ENCODE results near the gene SARDH.

The SARDH gene

DNA sequence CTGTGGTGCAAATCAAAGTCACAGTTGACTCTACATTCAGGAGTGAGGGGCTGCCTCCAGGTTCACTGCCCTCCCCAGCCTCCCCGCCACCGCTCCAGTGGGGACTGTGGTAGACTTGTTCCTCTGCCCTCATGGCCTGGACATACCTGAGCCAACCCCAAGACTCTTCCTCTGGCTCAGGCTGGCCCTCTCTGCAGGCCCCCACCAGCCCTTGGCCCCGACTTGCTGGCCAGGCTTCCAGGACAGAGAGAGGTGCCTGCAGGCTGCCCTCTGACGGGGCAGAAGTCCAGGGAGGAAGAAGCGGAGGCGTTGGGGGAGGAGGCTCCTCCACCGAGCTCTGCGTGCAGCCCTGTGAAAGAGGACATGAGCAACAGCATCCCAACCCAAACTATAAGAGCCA, 2.8 kb upstream of the SARDH start:
- Histone ChIP-seq H3K4me1 (ENCODE audit: control insufficient read depth in 1 of 2, insufficient read depth in 2 of 2, low read length in 2 of 2) (peaks cover 18 to 25% of the 10 kb centered on the region in 2 donors), H3K4me3 (ENCODE audit: low read depth in 1 of 2, low read length in 2 of 2) (no peak overlapping the region), H3K27ac (ENCODE audit: low read depth, low read length) (no peak overlapping the region), H3K27me3 (ENCODE audit: control insufficient read depth in 1 of 2, insufficient read depth in 2 of 2, low read length in 2 of 2) (peaks cover 0 to 3% of the 10 kb centered on the region in 2 donors), H3K9me3 (ENCODE audit: control insufficient read depth in 1 of 2, low read length in 2 of 2) (no peaks in the 10 kb centered on the region), H3K36me3 (ENCODE audit: control insufficient read depth in 1 of 2, insufficient read depth in 2 of 2, low read length in 2 of 2) (no peaks in the 10 kb centered on the region), H3K9ac (ENCODE audit: low read depth in 1 of 2, low read length in 2 of 2) (no peak overlapping the region)

DNA sequence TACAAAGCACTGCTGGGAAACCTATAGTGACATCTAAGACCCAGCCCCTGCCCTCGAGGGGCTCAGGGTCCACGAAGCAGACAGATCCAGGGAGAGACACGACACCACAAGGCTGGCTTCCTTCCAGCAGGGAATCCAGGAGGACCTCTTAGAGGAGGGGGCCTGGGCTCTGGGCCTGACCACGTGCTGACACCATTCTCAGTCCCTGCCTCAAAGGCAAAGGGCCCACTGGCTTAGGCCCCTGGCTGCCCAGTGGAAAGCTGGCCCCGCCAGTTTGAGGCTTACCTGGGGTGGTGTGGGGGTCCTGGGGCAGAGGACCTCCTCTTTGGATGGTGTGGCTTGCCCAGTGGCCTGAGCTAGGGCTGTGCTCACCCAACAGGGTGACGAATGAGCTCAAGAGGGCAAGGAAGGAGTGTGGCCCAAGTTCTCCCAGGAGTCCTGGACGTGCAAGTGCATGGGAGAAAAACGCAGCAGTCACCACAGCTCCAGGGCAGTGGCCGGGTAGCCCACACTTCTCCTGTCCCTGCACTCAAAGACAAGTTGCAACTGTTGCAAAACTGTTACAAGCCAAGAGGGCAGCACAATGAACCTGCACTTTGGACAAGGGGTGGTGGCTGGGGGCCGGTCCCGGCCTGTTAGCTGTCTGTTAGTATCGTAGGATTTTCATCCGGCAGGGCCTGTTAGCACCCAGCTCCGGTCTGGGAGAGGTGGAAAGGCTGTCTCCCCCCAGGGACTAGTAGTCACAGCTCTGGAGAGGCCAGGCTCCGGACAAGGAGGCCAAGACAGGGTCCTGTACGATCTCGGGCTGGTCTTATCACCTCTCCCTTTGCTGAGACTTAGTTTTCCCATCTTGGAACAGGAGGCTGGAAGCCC, 1.5 kb upstream of the SARDH start:
- Histone ChIP-seq H3K4me1 (ENCODE audit: control insufficient read depth in 1 of 2, insufficient read depth in 2 of 2, low read length in 2 of 2) (peaks cover 18 to 25% of the 10 kb centered on the region in 2 donors), H3K36me3 (ENCODE audit: control insufficient read depth in 1 of 2, insufficient read depth in 2 of 2, low read length in 2 of 2) (no peaks in the 10 kb centered on the region), H3K27me3 (ENCODE audit: control insufficient read depth in 1 of 2, insufficient read depth in 2 of 2, low read length in 2 of 2) (peaks cover 0 to 3% of the 10 kb centered on the region in 2 donors), H3K27ac (ENCODE audit: low read depth, low read length) (no peak overlapping the region), H3K4me3 (ENCODE audit: low read depth in 1 of 2, low read length in 2 of 2) (no peak overlapping the region), H3K9ac (ENCODE audit: low read depth in 1 of 2, low read length in 2 of 2) (no peak overlapping the region), H3K9me3 (ENCODE audit: control insufficient read depth in 1 of 2, low read length in 2 of 2) (no peaks in the 10 kb centered on the region)

DNA sequence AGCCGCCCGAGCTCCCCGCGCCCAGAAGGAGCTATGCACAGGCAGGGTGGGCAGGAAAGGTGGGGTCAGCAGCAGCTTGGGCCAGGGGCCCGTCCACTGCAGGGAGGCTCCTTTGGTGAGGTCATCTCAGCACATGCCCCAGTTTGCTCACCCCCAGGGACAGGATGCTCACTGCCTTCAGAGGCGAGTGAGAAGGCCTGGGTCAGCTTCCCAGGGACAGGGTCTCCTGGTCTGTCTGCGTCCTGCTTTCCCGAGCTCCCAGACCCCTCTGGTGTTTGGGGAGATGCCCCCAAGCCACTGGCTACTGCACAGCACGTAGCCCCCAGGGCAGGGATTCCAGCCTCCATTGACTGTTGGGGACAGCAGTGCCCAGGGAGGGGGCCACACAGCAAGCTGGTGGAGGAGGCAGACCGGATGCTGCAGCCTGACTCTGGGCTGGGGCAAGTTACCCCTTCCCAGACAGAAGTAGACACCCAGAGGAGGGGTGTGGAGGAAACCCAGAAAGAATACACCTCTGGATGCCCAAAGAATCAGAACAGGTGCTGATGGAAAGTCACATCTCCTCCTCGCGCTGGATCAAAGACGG, 581 bp upstream of the SARDH start:
- H3K4me3 ChIP-seq (ENCODE audit: low read depth in 1 of 2, low read length in 2 of 2) = peak overlapping the region; percentile 62 to 65
- peaks cover 0 to 3% of the 10 kb centered on the region in 2 donors for H3K27me3 ChIP-seq (ENCODE audit: control insufficient read depth in 1 of 2, insufficient read depth in 2 of 2, low read length in 2 of 2)
- no peak overlapping the region for H3K27ac ChIP-seq (ENCODE audit: low read depth, low read length)
- H3K4me1 ChIP-seq (ENCODE audit: control insufficient read depth in 1 of 2, insufficient read depth in 2 of 2, low read length in 2 of 2) = peaks cover 18 to 25% of the 10 kb centered on the region in 2 donors
- H3K9ac ChIP-seq (ENCODE audit: low read depth in 1 of 2, low read length in 2 of 2) = peak overlapping the region in 1 of 2 donors; percentile 25
- H3K36me3 ChIP-seq (ENCODE audit: control insufficient read depth in 1 of 2, insufficient read depth in 2 of 2, low read length in 2 of 2) = no peaks in the 10 kb centered on the region
- H3K9me3 ChIP-seq (ENCODE audit: control insufficient read depth in 1 of 2, low read length in 2 of 2) = no peaks in the 10 kb centered on the region

DNA sequence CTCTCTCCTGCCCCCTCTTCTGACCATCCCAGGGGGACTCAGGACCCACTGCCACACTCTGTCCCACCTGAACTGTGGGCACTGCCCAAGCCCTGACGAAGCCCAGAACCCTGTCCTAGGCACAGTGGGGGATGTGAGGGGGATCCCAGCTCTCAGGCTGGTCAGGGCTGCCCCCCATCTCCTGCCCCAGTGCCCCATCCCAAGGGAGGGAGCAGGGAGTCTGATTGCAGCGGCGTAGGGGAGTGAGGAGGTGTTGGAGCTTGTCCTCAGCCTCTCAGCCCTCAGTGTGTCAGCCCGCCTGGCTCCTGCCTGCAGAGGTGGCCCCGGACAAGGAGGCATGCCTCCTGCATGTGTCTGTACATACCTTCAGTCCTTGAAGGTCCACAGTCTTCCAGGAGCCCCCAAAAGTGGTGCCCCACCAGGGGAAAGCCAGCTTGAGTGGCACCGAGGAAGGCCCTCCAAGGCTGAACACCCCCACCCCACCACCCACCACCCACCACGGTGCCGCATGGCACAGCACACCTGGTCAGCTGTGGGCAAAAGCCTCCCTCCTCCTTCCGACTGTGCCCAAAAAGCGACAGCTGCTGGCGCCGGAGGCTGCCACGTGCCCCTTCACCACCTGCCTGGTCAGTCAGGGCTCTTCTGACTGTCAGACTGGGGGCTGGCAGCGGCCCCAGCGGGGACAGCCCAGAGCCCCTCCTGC, 930 bp downstream of the SARDH start:
- Histone ChIP-seq H3K27me3 (ENCODE audit: control insufficient read depth in 1 of 2, insufficient read depth in 2 of 2, low read length in 2 of 2) (peaks cover 0 to 3% of the 10 kb centered on the region in 2 donors), H3K9me3 (ENCODE audit: control insufficient read depth in 1 of 2, low read length in 2 of 2) (no peaks in the 10 kb centered on the region), H3K4me3 (ENCODE audit: low read depth in 1 of 2, low read length in 2 of 2) (peak overlapping the region; percentile 62 to 65), H3K4me1 (ENCODE audit: control insufficient read depth in 1 of 2, insufficient read depth in 2 of 2, low read length in 2 of 2) (peaks cover 18 to 25% of the 10 kb centered on the region in 2 donors), H3K36me3 (ENCODE audit: control insufficient read depth in 1 of 2, insufficient read depth in 2 of 2, low read length in 2 of 2) (no peaks in the 10 kb centered on the region), H3K27ac (ENCODE audit: low read depth, low read length) (no peak overlapping the region), H3K9ac (ENCODE audit: low read depth in 1 of 2, low read length in 2 of 2) (peak overlapping the region in 1 of 2 donors; percentile 47)

DNA sequence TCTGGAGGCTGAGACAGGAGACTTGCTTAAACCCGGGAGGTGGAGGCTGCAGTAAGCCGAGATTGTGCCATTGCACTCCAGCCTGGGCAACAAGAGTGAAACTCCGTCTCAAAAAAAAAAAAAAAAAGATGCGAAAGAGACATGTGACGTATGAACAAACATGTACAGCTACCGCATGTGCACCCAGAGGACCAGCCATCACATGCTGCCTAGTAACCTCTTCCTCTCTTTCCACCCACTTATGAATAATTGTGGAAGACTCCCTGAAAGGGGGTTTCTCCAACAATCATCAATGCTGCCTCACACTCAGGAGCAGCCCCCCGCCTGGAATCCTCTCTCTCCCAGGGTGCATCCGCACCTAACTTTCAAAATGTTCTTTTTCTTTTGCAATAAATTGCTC, 2.2 kb downstream of the SARDH start:
- no peak overlapping the region for H3K4me3 ChIP-seq (ENCODE audit: low read depth in 1 of 2, low read length in 2 of 2)
- H3K36me3 ChIP-seq (ENCODE audit: control insufficient read depth in 1 of 2, insufficient read depth in 2 of 2, low read length in 2 of 2) = no peaks in the 10 kb centered on the region
- no peak overlapping the region for H3K9ac ChIP-seq (ENCODE audit: low read depth in 1 of 2, low read length in 2 of 2)
- peaks cover 18 to 25% of the 10 kb centered on the region in 2 donors for H3K4me1 ChIP-seq (ENCODE audit: control insufficient read depth in 1 of 2, insufficient read depth in 2 of 2, low read length in 2 of 2)
- H3K9me3 ChIP-seq (ENCODE audit: control insufficient read depth in 1 of 2, low read length in 2 of 2) = no peaks in the 10 kb centered on the region
- H3K27me3 ChIP-seq (ENCODE audit: control insufficient read depth in 1 of 2, insufficient read depth in 2 of 2, low read length in 2 of 2) = peaks cover 0 to 3% of the 10 kb centered on the region in 2 donors
- no peak overlapping the region for H3K27ac ChIP-seq (ENCODE audit: low read depth, low read length)

DNA sequence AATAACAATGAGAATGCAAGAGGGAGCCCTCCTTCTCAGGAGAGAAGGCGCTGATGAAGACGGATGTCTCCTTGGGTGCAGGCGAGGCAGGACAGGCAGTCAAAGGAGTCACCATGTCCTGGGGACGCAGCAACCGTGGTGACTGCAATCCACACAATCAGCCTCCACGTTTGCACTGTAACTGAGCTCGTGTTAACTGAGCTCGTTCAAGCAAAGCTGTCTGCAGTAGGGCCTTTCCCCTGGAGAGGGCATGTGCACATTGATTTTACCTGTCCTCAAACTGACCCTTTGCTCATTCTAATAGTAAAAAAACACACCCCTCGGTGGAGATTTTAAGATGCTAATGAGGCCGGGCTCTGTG, 2.8 kb downstream of the SARDH start:
- Histone ChIP-seq H3K9ac (ENCODE audit: low read depth in 1 of 2, low read length in 2 of 2) (no peak overlapping the region), H3K27ac (ENCODE audit: low read depth, low read length) (no peak overlapping the region), H3K27me3 (ENCODE audit: control insufficient read depth in 1 of 2, insufficient read depth in 2 of 2, low read length in 2 of 2) (peaks cover 0 to 3% of the 10 kb centered on the region in 2 donors), H3K4me1 (ENCODE audit: control insufficient read depth in 1 of 2, insufficient read depth in 2 of 2, low read length in 2 of 2) (peaks cover 18 to 25% of the 10 kb centered on the region in 2 donors), H3K4me3 (ENCODE audit: low read depth in 1 of 2, low read length in 2 of 2) (no peak overlapping the region), H3K36me3 (ENCODE audit: control insufficient read depth in 1 of 2, insufficient read depth in 2 of 2, low read length in 2 of 2) (no peaks in the 10 kb centered on the region), H3K9me3 (ENCODE audit: control insufficient read depth in 1 of 2, low read length in 2 of 2) (no peaks in the 10 kb centered on the region)

DNA sequence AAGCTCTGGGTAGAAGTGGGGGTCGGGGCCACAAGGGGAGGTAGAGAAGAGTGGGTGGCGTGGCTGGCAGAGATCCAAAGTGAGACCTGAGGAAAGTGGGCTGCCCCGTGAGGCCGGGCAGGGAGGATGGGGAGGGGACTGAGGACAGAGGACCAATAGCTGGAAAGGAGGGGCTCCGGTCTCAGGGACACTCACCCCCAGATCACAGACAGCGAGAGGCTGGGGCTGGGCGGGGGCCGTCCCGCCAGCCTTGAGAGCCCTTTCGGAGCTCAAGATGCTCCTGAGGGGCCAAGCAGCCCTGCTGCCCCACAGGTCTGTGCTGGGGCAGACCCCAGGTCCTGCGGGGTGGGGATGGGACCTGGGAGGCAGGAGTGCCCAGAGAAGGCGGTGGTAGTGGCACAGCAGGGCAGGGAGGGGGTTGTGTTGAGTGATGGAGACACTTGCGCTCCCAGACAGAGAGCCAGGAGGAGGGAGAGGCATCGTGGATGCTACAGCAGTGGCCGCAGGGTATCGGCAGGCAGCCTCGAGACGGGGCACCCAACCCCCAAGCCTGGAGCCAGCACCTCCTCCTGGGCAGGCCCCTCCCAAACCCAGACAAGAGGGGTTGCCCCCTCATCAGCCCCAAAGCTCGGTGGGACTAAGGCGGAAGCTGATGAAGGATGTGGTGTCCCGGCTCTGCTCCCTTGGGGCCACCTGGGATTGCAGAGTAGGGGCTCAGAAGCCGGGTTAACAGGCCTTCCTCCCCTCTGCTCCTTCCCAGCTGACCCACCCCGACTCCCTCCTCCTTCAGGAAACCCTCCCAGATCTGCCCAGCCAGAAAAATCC, 3.4 kb downstream of the SARDH start:
- H3K27me3 ChIP-seq (ENCODE audit: control insufficient read depth in 1 of 2, insufficient read depth in 2 of 2, low read length in 2 of 2) = peaks cover 0 to 3% of the 10 kb centered on the region in 2 donors
- H3K4me3 ChIP-seq (ENCODE audit: low read depth in 1 of 2, low read length in 2 of 2) = no peak overlapping the region
- no peak overlapping the region for H3K9ac ChIP-seq (ENCODE audit: low read depth in 1 of 2, low read length in 2 of 2)
- H3K9me3 ChIP-seq (ENCODE audit: control insufficient read depth in 1 of 2, low read length in 2 of 2) = no peaks in the 10 kb centered on the region
- H3K36me3 ChIP-seq (ENCODE audit: control insufficient read depth in 1 of 2, insufficient read depth in 2 of 2, low read length in 2 of 2) = no peaks in the 10 kb centered on the region
- no peak overlapping the region for H3K27ac ChIP-seq (ENCODE audit: low read depth, low read length)
- H3K4me1 ChIP-seq (ENCODE audit: control insufficient read depth in 1 of 2, insufficient read depth in 2 of 2, low read length in 2 of 2) = peaks cover 18 to 23% of the 10 kb centered on the region in 2 donors

DNA sequence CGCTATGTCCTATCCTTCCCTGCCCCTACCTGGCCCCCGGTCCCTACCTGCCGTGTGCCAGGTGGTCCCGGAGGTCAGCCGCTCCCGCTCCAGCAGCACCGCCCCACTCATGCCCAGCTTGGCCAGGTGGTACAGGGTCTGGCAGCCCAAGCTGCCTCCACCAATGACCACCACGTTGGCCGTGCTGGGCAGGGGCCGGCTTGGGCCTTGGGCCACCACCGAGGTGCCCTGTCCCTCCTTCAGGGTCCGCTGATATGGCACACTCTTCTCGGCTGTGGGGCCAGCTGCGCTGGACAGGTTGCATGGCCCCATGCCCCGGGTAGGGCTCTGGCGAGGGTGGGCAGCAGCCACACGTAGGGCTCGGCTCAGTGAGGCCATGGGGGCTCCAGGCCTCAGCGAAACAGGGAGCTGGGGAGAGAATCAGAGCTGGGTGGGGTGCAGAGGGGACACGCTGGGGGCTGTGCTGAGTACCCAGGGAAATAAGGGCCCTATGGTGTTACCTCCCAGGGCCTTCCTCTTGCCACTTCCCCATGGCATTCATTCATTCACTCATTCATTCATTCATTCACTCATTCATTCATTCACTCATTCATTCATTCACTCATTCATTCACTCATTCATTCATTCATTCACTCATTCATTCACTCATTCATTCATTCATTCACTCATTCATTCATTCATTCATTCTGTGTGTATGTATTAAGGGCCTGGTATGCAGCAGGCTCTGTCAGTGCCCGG, 4.2 kb downstream of the SARDH start:
- no peak overlapping the region for H3K27ac ChIP-seq (ENCODE audit: low read depth, low read length)
- no peak overlapping the region for H3K9ac ChIP-seq (ENCODE audit: low read depth in 1 of 2, low read length in 2 of 2)
- peaks cover 13 to 17% of the 10 kb centered on the region in 2 donors for H3K4me1 ChIP-seq (ENCODE audit: control insufficient read depth in 1 of 2, insufficient read depth in 2 of 2, low read length in 2 of 2)
- H3K36me3 ChIP-seq (ENCODE audit: control insufficient read depth in 1 of 2, insufficient read depth in 2 of 2, low read length in 2 of 2) = no peaks in the 10 kb centered on the region
- no peak overlapping the region for H3K4me3 ChIP-seq (ENCODE audit: low read depth in 1 of 2, low read length in 2 of 2)
- H3K27me3 ChIP-seq (ENCODE audit: control insufficient read depth in 1 of 2, insufficient read depth in 2 of 2, low read length in 2 of 2) = peaks cover 3 to 5% of the 10 kb centered on the region in 2 donors
- no peaks in the 10 kb centered on the region for H3K9me3 ChIP-seq (ENCODE audit: control insufficient read depth in 1 of 2, low read length in 2 of 2)

DNA sequence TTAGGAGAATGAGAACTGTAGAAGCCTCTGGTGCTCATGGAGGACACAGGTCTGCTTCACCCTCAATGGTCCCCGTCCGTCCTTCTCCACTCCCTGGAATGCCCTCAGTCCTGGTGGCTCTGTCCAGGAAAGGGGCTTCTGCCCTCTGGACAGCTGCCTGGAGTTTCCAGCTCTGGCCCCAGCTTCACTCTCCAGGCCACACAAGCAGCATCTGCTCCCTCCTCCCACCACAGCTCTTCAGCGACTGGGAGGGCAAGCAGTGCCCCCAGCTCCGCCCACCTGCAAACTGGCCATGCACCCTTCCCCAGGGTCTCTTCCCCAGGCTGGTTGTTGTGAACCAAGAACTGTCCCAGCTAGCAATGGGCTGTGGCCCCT, 4.7 kb downstream of the SARDH start:
- H3K36me3 ChIP-seq (ENCODE audit: control insufficient read depth in 1 of 2, insufficient read depth in 2 of 2, low read length in 2 of 2) = no peaks in the 10 kb centered on the region

More for the DNA sequence above, 4.7 kb downstream of the SARDH start:
- H3K9me3 ChIP-seq (ENCODE audit: control insufficient read depth in 1 of 2, low read length in 2 of 2) = no peaks in the 10 kb centered on the region
- H3K4me1 ChIP-seq (ENCODE audit: control insufficient read depth in 1 of 2, insufficient read depth in 2 of 2, low read length in 2 of 2) = peaks cover 8 to 12% of the 10 kb centered on the region in 2 donors
- H3K27me3 ChIP-seq (ENCODE audit: control insufficient read depth in 1 of 2, insufficient read depth in 2 of 2, low read length in 2 of 2) = peaks cover 3 to 5% of the 10 kb centered on the region in 2 donors
- no peak overlapping the region for H3K9ac ChIP-seq (ENCODE audit: low read depth in 1 of 2, low read length in 2 of 2)
- no peak overlapping the region for H3K4me3 ChIP-seq (ENCODE audit: low read depth in 1 of 2, low read length in 2 of 2)
- H3K27ac ChIP-seq (ENCODE audit: low read depth, low read length) = no peak overlapping the region
